ENCODE results near the gene MYL11. TPM values are rescaled to one million over a fixed set of nuclear protein-coding genes. Genes with fewer than 3 reads are reported as not detected.

The MYL11 gene
- total RNA-seq, 4 donors from 2014 or later: not detected

- TF ChIP-seq CTCF (IDR thresholded peaks at IDR 0.05): no peak
- DNase-seq (ENCODE audit: low spot score) (peak; percentile 62), ATAC-seq (ENCODE audit: low FRiP score) (peak; percentile 62)
These were observed 22.8 kb upstream of the MYL11 start for GRCh38 chr16:30351586-30352419.

DNA sequence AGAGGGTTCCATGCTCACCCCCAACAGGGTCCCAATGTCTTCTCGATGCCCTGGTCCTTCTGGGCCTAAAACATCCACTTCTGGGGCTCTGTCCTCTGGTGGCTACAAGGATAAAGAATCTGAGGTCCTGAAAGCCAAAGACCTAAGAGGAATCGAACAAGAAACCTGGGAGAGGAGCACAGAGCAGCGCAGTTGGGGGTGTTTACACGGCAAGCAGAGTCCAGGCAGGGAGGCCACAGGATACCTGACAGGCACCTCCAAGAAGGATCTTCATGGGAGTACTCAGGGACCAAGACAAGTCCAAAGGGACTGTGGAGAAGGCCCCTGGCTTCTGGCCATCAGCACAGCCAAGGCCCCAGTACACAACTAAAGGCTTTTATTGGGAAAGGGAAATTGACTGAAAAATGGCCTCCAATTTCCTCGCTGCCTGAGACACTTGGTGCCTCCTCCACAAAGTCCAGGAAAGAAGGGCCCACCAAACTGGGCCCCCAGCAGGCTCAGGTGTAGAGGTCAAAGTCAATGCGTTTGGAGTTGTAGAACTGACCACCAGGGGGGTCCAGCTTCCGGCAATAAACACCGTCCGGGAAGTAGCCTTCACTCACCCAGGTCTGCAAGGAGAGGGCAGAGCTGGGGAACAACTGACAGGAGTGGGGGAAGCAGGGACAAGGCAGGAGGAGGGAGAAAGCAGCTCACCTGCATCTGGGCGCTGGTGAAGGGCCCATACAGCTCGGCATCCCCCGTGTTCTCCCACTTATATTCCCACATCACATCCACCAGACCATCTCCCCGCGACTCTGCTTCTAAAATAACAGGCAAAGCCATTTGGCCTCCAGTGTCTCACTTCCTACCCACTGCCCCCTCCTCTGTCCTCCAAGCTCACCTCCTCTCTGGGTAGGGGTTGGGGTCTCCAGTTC is 21.9 kb upstream of the MYL11 start:
- TF ChIP-seq CTCF (IDR thresholded peaks at IDR 0.05): no peak
- no peak for ATAC-seq (ENCODE audit: low FRiP score)
- DNase-seq (ENCODE audit: low spot score): no peak

DNA sequence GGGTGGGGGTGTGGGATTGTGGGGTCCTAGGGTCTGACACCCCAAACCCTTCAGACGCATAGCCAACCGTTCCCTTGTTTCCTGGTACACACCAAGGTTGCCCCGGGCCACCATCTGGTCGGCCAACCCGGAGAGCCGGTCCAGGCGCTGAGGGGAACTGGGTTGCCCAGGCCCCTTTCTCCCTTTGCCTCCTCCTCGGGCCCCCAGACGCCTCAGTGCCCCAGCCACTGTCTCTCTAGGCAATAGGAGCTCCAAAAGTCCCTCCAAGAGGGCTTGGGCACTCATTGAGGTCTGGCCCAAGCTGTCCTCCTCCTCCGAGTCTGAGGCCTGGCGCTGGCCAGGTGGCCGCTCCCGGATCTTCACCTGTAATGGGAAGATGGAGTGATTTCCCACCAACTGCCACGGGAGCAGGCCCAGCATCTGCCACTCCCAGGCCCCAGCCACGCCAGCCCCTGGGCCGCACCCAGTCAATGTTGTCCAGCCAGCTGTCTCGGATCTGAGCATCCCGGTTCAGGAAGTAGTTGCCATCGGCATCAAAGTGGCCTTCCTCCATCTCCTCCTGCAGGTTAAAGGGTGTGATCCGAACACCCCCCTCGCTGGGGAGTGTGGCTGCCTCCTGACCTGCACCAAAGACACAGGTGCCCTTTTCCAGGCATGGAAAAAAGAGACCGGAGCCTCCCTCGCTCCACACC is 21.0 kb upstream of the MYL11 start:
- ATAC-seq (ENCODE audit: low FRiP score) (no peak), DNase-seq (ENCODE audit: low spot score) (no peak)
- no peak for TF ChIP-seq CTCF (IDR thresholded peaks at IDR 0.05)

DNA sequence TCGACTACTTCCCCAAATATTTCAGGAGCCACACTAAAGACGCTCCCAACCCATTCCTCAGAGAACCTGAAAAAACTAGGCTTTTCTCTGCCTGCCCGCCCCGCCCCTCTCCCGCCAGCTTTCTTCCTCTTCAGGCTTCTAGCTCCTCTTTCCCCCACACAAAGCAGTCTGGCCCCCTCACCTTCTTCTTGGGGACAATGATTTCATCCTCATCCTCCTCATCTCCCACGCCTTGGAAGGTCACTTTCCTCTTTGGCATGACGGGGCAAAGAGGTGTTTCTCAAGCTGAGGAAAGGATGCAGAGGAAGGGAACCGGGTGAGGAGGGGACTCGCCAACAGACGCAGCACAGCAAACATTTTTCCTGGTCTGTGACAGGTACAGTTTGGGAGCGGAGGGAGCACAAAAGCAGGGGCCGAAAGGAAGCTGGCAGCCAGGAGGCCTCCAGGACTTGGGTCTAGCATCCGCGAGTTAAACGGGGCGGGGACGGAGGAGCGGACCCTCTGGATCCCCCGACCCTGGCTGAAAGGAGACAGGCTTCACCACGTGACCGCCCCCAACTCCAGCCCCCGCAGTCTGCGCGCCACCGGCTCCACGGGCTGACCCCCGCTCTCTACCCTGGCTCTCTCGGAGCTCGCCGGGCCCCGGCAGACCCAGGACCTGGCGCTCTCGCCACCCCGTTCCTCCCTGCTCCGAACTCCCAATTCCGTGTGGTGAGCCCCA is 20.0 kb upstream of the MYL11 start:
- no peak for TF ChIP-seq CTCF (IDR thresholded peaks at IDR 0.05)
- ATAC-seq (ENCODE audit: low FRiP score): peak; percentile 12
- DNase-seq (ENCODE audit: low spot score): no peak

DNA sequence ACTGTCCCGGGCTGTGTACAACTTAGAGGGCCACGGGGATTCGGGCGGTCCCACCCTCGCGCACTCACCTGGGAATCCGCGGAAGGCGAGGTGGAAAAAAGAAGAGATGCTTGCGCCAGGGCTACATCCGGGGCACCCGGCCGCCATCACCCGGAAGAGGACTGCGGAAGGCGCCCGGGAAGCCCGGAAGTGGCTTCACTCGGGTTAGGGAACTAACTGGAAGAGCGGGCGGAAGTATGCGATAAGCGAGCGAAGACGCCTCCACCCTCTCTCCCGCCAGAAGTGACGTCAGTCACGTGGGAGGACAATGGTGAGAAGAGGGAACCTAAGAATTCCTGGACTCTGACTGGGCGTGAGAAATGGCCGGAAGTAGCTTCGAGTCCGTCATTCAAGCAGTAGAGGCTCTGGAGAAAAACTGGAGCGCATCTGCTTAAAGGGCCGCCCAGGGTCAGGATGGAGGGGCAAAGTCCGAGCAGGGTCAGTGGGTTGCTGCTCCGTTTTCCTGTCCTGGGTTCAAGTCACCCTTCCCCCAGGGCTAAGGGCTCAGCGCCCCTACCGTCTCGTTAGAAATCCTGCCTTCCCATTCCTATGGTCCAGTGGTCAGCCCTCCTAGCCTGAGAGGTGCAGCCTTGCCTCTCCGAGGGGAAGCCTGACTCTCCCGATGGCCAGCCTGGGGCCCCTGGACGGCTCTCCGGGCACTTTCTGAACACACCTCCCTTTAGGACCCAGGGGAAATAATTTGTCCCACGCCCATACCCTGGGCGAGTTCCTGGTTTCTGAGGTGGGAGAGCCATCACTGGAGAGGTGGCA is 19.3 kb upstream of the MYL11 start, which contains the start of gene CD2BP2:
CD2BP2 (minus strand) TSS at position 165 of the 810 bp plus-strand sequence. CDS start 627 bp downstream, outside the sequence.
- ATAC-seq (ENCODE audit: low FRiP score): peak; percentile 93
- peak in 1 of 3 donors; percentile 2 for TF ChIP-seq CTCF (IDR thresholded peaks at IDR 0.05)
- peak; percentile 91 for DNase-seq (ENCODE audit: low spot score)

All from omental fat pad (tissue), 4 donors.